ENCODE data around the gene PLD5. TPM values are rescaled to one million over a fixed set of nuclear protein-coding genes. Genes with fewer than 3 reads are reported as not detected.

The PLD5 gene
- total and polyA plus RNA-seq, 2 of the 13 experiments (the other 11 are each of a cell fraction or from before 2014, with no cell fraction given) = not detected

DNA sequence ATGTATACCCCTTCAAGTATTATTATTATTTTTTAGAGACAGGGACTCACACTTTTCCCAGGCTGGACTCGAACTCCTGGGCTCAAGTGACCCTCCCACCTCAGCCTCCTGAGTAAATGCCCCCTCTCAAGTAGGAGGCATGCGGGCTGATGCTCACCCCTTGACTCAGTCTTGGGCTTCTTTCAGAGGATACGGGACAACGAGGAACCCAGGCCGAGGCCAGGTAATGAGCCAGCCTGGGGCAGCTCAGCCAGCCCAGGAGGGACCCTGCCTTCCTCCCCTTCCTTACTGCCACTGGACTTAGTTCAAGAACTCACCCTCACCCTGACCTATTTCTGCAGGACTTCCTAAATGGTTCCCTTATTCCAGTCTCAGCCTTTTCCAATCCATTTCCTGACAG, 327.6 kb downstream of the PLD5 start:
- intact Hi-C loops (cut with micrococcal nuclease; ENCODE audit: unreplicated experiment) = no loop called here
- DNase-seq (ENCODE audit: low spot score) (no peak), FAIRE-seq (no peak), ATAC-seq (no peak)
- Histone ChIP-seq H3K9ac (ENCODE audit: insufficient read depth, low read depth, low read length) (no peak overlapping the region), H3K36me3 (replicated peaks in 1 of 2; ENCODE audit: control insufficient read depth in 1 of 2, insufficient read depth in 2 of 2, low read length in 2 of 2) (no peaks in the 10 kb centered on the region), H3K4me2 (ENCODE audit: low read depth, low read length) (no peak overlapping the region), H3K27me3 (ENCODE audit: control insufficient read depth in 1 of 2, insufficient read depth in 2 of 2, low read length in 2 of 2) (no peaks in the 10 kb centered on the region), H3K9me3 (ENCODE audit: low read length) (no peaks in the 10 kb centered on the region), H3K27ac (ENCODE audit: extremely low read length, insufficient read depth, low read length) (no peak overlapping the region), H3K4me3 (replicated peaks in 1 of 3; ENCODE audit: insufficient read depth in 1 of 3, low read depth in 2 of 3, low read length in 3 of 3) (no peak overlapping the region), H2AFZ (ENCODE audit: low read length) (no peak overlapping the region), H3K4me1 (ENCODE audit: insufficient read depth, low read length) (no peaks in the 10 kb centered on the region), H4K20me1 (ENCODE audit: insufficient read depth, low read length) (no peaks in the 10 kb centered on the region), H3K79me2 (ENCODE audit: insufficient read depth, low read length) (no peaks in the 10 kb centered on the region)
- TF ChIP-seq YY1 (IDR thresholded peaks at IDR 0.05; ENCODE audit: insufficient read depth, insufficient replicate concordance, low read depth, low read length) = no peak
- TF ChIP-seq TBP (CRISPR knock-in tag; IDR thresholded peaks at IDR 0.05) = no peak
- TF ChIP-seq ZNF678 (CRISPR knock-in tag; IDR thresholded peaks at IDR 0.05) = no peak
- TF ChIP-seq HOXA3 (CRISPR knock-in tag; IDR thresholded peaks at IDR 0.05) = no peak
- TF ChIP-seq ZNF501 (CRISPR knock-in tag; IDR thresholded peaks at IDR 0.05) = no peak
- TF ChIP-seq MTA1 (CRISPR knock-in tag; IDR thresholded peaks at IDR 0.05; ENCODE audit: borderline replicate concordance) = no peak
- no peak for TF ChIP-seq ZNF224 (CRISPR knock-in tag; IDR thresholded peaks at IDR 0.05)
- TF ChIP-seq ZBTB20 (CRISPR knock-in tag; IDR thresholded peaks at IDR 0.05; ENCODE audit: borderline replicate concordance, low read depth) = no peak
- no peak for TF ChIP-seq ZNF12 (CRISPR knock-in tag; IDR thresholded peaks at IDR 0.05)
- no peak for TF ChIP-seq ZNF891 (CRISPR knock-in tag; IDR thresholded peaks at IDR 0.05)
- no peak for TF ChIP-seq ZNF441 (CRISPR knock-in tag; IDR thresholded peaks at IDR 0.05; ENCODE audit: borderline replicate concordance)
- TF ChIP-seq KDM6A (CRISPR knock-in tag; IDR thresholded peaks at IDR 0.05; ENCODE audit: low read depth) = no peak
- no peak for TF ChIP-seq EEA1 (CRISPR knock-in tag; IDR thresholded peaks at IDR 0.05; ENCODE audit: borderline replicate concordance)
- TF ChIP-seq PPARG (CRISPR knock-in tag; conservative IDR thresholded peaks at IDR 0.05) = no peak
- TF ChIP-seq HNRNPLL (IDR thresholded peaks at IDR 0.05; ENCODE audit: low read depth, low read length, poor library complexity, severe bottlenecking) = no peak
- TF ChIP-seq MYPOP (CRISPR knock-in tag; IDR thresholded peaks at IDR 0.05) = no peak
- TF ChIP-seq RFXANK (CRISPR knock-in tag; IDR thresholded peaks at IDR 0.05) = no peak
- TF ChIP-seq ZNF160 (CRISPR knock-in tag; IDR thresholded peaks at IDR 0.05) = no peak
- no peak for TF ChIP-seq MLXIP (CRISPR knock-in tag; IDR thresholded peaks at IDR 0.05; ENCODE audit: borderline replicate concordance)
- WGBS (ENCODE audit: low lambda C conversion rate) = 36% methylated on average over 5 of the region's 5 CpGs
- ChIA-PET CTCF (ENCODE audit: low intra/inter-chr PET ratio, low total read pairs) (no interaction called here), POLR2A (no interaction called here)
- in situ Hi-C loops (cut with HindIII; ENCODE audit: extremely low pct_ligation_motif_present, low pct_unique_long_range_greater_than_20kb) = no loop called here
- no TSS peak for BruUV-seq (replicated peaks)
